CMK (cell line): ENCODE measurements around the gene MVB12B.

Experiments
- DNase-seq: peaks from one replicate; pipeline ENCODE4 v3.0.0-alpha.2; 2010; ENCODE audit warnings: low read depth

Gene MVB12B

DNA sequence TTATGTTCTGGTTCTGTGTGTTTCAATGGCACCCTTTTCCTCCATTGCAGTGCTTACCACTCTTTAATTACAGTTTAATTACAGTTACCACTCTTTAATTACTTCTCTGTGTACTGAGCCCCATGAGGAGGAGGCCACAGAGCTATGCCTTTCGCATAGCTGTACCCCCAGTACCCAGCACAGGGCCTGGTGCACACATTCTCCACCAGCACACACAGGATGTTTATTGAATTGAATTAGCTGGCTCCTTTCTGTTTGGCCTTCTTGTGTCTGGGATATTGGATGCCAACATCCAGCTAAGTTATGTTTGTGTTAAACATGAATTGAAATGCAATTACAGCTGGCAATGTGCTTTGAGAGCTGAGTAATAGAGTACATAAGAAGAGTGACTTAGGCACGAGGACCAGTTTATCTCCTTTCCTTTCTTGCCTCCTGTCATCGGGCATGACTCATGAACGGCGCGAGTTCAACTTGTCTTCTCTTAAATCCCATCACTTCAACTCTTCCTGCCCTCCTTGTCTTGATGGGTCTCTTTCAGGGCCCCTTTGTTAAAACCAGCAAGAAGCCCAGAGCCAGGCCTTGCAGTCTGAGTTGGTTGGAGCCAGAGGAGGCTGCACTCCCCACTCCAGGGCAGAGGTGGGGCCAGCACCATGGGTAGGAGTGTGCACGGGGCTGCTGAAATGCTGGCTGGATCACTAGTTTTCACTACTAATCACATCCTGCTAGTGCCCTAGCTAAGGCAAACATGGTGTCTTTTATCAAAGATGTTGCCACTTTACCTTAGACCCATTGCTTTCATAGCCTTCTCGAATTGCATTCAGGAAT, 37.4 kb downstream of the MVB12B start:
- DNase-seq: no peak

DNA sequence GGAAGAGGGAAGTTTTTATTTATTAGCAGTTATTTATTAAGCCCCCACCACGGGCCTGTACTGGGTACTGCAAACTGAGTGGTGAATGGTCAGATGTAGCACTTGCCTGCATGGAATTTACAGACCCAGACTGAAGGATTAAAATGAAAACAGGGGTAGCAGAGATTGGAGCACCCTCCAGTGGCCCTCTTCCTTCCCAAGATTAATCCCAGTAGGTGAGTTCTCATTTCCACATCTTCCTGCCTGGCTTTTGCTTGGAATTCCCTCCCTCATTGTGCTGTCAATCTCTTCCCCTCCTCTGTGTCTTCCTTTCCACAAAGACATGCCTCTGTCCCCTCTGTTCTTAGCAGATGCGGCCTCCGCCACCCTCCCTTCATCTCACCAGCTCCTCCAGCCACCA, 39.2 kb downstream of the MVB12B start:
- DNase-seq: no peak

DNA sequence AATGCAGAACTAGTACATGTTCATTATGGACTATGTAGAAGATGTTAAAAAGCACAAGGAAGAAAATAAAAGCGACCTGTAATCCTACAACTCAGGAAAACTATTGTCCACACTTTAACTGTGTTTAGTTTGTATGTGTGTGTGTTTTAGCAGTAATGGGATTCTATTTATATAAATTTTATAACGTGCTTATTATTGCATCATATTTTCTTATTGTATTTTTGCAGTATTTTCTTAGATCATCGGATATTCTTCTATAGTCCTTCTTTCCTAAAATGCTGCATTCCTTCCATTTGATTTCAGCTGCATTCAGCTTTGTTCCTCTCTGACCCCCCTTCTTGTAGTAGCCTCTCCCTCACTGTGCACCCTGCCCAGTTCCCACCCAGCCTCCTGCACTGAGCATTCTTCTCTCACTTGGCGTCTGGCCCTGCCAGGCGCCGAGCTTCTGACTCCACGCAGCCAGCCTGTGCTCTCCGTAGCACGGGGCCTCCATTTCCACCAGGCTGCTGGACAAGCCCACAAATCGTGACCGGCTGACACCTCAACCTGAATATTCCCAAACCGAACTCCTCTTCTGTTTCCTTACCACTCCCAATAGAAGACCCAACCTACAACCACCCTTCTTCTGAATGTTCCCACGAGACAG, 39.9 kb downstream of the MVB12B start:
- no peak for DNase-seq

DNA sequence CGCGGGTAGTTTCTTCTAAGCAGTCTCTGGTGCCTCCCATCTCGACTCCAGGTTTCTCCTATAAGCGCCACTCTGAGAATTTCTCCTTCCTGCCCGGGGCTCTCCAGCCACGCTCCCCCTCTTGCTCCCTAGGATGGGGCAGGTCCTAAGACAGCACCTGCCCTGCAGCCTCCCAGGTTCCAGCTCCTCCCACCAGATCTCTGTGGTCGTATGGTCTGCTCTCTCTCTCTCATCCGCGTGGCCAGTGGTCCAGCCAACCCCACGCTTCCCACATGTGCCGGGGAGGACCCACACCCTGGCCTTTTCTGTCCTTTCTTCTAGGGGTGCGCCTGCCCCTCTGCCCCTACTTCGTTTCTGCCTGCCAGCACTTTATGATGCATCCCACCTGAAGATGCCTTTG, 40.5 kb downstream of the MVB12B start:
- DNase-seq: no peak

DNA sequence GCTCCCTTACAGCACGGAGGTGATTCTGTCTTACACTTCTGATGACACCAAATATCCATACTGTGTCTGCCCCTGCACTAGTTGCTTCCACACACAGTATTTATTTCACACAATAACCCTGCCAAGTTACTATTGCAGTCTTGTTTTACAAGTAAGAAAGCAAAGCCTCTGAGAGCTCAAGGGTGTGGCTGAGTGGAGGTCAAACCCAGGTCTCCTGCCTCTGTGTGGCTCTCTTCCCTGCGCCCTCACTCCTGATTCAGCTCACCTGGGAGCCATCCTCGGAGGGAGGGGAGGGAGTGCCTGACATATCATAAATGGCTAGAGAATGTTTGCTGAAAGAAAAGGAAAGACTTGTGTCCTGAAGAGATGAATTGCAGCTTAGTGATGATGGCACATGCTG, 41.0 kb downstream of the MVB12B start:
- no peak for DNase-seq

DNA sequence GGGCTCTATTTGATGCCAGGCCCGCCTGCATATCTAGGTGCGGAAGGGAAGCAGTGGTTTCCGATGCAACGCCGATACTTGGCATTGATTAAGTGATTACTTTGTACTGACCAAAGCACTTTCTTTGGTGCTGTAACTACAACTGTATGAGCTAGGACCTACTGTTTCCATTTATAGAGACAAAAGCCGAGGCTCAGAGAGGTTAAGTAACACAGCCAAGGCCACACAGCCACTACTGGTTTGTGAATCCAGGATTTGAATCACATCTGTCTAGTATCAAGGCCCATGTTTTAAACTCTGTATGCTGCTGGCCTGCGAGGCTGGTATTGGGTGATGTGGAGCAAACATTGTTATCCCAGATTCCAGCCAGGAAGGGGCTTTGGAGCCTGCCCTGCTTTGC, 41.4 kb downstream of the MVB12B start:
- no peak for DNase-seq

DNA sequence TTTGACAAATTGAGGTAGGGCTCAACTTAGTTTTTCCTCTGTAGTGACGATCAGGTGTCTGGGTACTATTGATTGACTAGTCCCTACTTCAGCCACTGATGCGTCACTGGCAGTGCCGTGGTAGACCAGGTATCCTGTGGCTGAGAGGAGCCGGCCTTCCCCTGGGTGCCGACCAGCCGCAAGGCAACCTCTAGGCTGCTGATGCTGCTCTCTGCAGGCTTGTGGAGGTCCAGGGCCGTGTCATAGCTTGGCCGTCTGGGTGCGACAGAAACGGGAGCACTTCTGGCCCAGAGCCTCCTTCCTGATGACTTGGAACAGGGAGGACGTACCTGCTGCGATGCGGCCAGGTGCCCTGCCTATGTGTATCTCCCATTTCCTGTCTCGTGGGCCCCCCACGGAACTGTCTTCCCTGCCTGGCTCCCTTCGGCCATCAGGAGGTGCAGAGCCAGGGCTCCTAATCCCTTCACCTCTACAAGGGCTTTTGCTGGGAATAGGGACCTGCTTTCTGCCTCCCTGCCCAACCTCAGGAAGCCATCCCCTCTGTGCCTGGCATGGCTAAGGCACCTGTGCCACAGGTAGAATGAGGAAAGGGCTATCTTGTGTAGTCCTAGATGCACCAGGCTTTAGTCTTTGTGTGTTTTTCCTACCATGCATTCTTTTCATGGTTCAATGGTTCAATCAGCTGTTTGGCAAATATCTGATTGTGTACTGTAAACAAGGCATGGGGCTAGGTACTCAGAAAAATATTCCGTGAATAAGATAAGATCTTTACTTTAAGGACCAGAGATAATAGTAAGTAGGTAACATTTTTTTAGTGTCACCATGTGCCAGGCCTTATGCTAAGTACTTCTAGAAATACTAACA, 44.6 kb downstream of the MVB12B start:
- no peak for DNase-seq

DNA sequence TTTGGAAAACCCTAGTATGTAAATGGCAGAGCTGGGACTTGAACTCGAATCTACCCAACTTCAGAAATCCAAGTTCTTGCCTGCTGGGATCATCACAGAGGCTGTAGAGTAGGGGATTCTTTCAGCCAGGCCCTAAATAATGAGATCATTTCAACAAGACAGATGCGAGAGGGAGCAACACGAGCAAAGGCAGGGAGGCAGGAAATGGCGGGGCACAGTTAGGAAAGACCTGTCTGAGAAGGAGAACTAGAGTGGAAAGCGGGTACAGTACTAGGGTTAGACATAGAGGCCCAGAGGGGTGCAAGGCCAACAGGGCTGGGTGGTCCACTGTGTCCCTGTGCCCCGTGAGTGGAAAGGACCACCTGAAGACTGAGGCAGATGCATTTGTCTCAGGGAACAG, 46.1 kb downstream of the MVB12B start:
- no peak for DNase-seq

DNA sequence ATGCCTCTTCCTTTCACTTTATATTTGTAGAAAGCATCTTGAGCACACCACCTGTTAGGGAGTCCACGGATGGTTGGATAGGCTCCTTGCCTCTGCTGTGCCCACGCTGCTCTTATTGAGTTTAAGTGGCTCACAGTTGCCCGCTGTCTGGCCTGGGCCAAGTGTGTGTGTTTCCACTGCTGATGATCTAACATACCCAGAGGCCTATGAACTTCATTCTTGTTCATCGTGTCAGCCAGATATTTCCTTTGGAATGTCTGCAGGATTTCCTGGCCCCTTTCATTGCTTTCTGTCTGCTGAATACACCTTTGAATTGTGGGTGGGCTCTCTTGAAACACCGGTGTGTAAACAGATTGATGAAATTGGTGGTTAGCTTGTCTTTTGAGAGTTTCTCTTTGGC, 46.6 kb downstream of the MVB12B start:
- DNase-seq: no peak

DNA sequence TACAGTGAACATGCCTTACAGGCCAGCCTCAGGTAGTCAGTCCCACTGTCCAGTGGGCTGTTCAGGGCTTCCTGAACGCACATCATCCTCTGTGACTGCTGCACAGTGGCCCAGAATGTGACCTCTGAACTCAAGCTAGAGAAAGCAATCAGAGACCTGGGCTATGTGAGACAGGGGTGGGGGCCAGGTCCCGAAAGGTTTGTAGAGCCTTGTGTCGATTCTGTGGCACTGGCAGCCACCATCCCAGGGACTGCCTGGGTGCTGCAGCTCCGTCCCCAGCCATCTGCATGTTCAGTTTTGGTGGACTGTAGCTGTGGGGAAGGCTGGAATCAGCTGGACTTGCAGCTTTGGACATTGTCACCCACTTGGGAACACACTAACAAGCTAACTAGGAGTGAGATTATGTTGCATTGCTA, 47.7 kb downstream of the MVB12B start:
- no peak for DNase-seq

DNA sequence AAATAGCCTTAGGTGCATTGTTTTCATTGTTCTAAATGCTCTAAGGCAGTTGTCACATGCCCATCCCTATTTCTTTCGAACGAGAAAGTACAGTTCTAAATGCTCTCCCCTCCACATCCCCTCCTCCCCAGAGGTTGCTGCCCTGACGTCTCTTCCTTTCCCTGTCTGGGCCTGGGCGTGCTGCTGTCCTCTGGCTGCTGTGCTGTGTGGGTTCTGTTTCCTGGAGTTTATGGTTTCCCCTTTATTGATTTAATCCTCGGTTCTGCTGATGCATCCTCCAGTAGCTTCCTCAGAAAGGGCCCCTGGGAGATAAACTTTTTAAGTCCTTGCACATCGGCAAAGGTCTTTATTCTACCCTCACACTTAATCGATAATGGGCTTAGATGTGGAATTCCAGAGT, 48.8 kb downstream of the MVB12B start:
- no peak for DNase-seq

DNA sequence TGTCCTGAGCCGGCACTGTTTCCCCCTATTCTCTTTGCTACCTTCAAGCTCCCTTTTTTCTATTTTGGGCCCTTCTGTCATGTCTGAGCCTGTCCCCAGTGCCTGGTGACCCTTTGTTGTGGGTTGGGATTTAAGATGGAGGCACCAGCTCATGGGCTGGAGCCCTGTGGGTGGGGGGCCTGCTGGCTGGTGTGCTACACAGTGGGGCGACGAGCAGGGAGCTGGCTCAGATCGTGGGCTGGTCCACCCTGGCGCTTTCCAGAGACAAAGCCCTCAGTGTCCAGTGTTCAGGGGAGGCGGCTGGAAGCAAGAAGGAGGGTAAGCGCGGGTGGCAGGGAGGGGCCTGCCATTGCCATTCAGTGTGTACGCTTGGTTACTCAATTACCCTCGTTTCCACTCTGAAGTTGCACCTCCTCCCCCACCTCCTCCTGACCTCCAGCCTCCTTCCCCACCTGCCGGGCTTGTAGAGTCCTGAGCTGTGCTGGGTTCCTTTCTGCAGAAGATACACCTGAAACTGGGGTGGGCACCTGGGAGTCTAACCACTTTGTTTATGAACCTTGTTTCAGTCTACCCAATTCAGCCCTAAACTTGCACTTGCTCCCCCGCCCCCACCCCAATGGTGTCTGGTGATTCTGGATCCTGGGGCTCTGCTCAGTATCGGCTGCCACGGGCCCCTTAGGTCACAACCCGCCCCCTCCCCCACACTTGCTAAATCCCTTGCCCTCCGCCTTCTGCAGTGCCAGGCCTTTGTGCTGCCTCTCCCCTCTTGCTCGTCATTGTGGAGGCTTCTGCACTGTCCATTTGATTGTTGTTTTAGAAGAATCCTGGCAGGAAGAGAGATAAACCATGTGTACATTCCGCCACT, 49.9 kb downstream of the MVB12B start:
- no peak for DNase-seq

DNA sequence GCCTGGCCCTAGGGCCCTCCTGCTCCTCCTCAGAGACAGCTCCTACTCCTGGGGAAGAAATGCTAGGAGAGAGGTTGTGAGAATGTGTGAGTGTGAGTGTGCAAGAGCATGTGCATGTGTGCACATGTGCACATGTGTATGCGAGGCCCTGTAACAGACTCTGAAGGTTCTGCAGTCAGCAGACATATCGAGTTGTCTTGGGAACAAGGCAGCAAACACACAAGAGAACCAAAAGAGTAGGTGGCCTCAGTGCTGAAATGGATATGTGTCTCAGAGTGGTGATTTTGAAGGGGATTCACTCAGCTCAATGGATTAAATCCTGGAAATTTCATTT, 50.5 kb downstream of the MVB12B start:
- no peak for DNase-seq

DNA sequence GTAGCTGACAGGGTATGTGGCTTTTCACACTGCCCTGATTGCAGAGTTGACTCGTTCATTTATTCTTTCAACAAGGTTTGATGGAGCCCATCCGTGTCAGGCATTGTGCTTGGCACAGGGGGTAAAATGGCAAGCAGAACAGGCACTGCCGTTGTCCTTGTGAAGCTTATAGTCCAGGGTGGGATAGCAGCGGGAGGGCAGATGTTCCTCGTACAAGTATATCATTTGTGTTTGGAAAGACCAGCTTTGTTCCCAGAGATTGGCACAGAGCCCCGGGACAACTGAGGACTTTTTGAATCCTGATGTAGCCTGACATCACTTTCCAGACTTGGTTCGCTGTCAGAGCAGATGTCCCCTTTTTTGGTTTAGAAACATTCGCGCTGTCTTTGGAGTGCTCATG, 50.9 kb downstream of the MVB12B start:
- no peak for DNase-seq

DNA sequence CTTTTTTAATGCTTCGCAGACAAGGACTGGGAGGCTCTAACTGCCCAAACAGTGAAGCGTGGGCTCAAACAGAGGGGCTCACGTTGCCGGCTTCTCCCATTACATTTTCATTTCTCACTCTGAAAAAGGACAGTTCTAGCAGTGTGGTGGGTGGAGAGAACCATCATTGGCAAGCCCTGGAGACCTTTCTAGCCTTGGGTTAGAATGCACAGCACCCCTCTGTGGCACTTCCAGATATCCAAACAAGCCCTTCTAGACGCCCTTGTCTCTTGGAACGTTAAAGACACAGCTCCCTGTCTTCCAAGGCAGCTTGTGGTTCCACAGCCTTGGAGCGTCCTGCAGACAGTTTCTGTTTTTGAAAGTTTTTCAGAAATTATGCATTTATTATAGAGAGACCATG, 52.1 kb downstream of the MVB12B start:
- no peak for DNase-seq

DNA sequence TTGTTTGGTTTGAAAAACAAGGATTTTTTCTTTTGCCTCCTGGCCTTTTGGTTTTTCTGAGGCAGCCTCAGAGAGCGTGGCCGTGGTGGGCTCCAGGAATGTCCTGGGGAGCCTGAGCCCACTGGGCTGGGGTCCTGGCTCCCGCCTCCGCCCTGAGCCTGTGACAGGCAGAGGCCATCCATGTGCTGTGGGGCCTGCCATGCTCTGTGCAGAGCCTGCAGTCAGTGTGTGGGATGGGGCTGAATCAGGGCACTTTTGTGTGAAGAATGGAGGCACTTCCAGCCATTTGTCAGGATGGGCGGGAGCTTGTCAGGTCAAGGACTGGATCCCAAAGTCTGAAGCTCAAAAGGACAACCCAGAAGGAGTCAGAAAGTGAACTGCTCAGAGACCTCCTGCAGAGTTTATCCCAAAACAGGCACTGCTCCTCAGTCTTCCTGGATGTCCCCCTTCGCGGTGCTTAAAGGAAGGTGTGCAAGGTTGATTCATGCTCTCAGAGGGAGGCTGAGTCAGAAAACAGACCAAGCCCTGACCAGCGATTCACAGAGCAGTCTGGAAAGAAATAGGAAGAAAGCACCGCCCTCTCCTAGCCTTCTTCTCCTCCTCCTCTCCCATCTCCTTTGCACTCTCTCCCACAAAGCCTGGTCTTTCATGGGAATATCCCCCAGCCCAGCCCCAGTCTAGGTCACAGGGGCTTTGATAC, 53.2 kb downstream of the MVB12B start:
- no peak for DNase-seq

DNA sequence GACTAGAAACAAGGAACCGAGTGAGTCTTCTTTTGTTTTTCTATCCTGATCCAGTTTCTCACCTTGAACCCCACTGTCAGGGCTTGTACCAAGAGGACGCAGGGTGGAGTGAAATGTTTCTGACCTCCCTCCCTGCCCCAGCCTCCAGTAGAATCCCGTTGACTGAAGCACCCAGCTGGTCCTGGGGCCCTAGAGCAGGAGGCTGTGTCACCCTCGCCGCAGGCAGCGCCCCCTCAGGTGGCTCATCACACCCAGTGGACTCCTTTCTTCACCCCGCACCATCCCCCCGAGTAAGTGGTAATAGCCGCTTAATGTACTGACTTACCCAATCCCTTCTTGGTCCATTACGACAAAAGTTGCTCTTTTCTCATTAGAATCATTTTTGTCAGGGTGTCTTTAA, 53.8 kb downstream of the MVB12B start:
- DNase-seq: no peak

DNA sequence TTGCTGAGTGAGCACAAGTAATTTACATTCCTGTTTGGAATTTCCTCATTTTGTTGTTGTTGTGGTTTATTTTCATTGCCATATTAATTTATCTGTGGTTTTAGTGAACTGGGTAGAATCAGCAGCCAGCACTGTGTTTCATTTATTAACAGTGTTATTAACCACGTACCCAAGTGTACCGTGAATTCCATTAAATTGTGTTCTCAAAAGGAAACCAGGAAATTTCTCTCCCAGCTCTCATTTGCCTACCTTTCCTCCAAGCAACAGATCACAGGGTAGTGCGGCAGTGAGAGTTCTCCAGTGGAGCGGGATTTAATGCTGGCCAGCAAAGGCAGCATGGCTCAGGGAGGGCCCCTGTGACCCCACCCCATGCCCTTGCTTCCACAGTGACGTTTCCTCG, 54.6 kb downstream of the MVB12B start:
- DNase-seq: no peak

DNA sequence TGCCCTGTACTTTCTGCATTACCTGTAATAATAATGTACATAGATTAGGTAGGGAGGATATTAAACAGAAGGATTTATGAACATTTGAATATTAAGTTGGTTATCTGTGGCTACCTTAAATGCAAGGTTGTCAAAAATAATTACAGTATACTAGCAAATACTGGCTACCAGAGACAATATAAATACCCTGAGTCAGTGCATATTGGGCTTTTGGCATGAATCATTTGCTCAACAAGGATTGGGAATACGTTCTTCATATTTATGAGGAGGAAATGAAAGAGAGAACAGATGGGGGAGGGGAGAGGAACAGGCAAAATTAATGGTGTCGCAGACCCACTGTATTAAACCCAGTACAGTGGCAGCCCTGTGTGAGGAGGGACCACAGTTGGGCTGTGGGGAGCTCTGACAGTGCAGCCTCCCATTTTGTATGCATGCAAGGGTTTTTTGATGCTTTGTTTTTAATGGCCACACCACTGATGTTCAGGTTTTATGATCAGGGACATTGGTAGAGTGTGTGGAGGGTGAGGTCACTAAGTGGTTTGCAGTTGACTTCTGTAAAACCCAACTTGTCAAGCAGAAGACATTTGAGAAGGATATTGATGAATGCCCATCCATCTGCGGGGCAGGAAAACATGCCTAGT, 56.9 kb downstream of the MVB12B start:
- no peak for DNase-seq

DNA sequence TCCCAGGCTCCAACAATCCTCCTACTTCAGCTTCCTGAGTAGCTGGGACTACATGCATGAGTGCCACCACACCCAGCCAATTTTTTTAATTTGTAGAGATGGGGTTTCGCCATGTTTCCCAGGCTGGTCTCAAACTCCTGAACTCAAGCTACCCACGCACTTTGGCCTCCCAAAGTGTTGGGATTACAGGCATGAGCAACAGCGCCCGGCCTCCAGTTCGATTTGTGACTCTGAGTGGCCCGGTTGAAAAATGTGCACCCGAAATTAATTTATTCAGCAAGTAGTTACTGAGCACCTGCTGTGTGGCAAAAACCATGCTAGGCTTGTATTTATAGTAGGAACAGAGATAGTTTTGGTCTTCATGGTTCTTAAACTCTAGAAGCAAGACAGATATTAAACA, 58.3 kb downstream of the MVB12B start:
- DNase-seq: no peak

DNA sequence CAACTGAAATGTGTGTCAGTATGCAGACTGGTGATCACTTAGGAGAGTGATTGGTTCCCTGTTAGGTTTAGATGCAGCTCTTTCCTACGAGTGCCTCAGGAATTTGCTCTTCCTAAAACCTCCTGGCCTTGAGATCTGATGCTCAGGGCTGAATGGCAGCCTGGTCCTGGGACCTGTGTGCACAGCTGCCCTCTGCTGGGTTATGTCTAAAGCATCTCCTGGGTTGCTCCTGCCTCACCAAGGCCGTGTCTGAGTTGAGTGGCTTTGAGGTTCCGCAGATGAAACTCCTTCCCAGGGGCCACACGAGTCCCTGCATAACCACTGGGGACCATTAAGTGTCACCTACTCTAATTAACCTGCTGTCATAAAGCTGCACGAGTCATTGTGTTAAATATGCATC, 59.5 kb downstream of the MVB12B start:
- DNase-seq: no peak
